Measurements from ENCODE around the gene MNS1.

DNA sequence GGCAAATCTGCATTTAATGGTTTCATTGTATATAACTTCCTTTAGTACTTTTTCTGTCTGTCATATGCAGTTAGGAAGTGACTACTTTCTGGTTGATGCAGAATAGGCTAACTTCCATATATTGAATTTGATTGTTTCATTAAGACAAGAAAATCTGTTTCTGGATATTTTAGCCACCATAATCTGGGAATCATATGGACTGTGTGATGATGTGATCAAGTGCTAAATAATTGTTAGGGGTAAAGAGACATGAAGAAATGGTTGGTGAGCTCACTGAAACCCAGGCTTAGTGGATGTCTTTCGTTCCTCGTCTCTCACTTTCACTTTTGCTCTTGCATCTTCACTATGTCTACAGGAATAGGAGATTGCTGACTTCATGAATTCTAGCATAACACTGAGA lies 3.5 kb upstream of the MNS1 start:
- TF ChIP-seq CTCF (IDR thresholded peaks at IDR 0.05) (no peak), POLR2A (IDR thresholded peaks at IDR 0.05) (no peak)
